ENCODE results near the gene EXD3.

DNA sequence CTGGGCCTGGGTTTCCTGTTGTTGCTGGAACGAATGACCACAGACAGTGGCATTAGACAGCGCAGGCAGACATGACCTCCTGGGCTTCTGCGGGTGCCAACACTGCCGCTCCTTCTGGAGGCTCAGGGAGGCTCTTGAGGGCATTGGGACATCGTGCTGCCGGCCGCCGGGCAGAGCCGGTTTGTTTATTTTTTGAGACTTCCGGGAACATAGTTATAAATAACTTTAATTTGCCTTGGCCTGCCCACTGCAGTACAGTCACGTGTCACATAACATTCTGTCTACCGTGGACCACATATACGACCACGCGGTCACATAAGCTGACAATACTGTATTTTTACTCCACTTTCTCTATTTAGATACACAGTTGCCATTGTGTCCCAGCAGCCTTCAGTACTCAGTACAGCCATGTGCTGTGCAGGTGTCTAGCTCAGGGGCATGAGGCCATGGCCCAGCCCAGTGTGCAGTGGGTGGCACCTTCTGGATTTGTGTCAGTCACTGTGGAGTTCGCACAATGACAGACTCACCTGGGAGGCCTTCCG is 153.7 kb downstream of the EXD3 start:
- TF ChIP-seq, protein P1, sequence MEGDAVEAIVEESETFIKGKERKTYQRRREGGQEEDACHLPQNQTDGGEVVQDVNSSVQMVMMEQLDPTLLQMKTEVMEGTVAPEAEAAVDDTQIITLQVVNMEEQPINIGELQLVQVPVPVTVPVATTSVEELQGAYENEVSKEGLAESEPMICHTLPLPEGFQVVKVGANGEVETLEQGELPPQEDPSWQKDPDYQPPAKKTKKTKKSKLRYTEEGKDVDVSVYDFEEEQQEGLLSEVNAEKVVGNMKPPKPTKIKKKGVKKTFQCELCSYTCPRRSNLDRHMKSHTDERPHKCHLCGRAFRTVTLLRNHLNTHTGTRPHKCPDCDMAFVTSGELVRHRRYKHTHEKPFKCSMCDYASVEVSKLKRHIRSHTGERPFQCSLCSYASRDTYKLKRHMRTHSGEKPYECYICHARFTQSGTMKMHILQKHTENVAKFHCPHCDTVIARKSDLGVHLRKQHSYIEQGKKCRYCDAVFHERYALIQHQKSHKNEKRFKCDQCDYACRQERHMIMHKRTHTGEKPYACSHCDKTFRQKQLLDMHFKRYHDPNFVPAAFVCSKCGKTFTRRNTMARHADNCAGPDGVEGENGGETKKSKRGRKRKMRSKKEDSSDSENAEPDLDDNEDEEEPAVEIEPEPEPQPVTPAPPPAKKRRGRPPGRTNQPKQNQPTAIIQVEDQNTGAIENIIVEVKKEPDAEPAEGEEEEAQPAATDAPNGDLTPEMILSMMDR (IDR thresholded peaks at IDR 0.05) = no peak
- TF ChIP-seq RAD21 (IDR thresholded peaks at IDR 0.05; ENCODE audit: low read length) = no peak
- no peak for TF ChIP-seq TEAD4 (IDR thresholded peaks at IDR 0.05; ENCODE audit: borderline replicate concordance, insufficient read depth)
- TF ChIP-seq, protein P2, sequence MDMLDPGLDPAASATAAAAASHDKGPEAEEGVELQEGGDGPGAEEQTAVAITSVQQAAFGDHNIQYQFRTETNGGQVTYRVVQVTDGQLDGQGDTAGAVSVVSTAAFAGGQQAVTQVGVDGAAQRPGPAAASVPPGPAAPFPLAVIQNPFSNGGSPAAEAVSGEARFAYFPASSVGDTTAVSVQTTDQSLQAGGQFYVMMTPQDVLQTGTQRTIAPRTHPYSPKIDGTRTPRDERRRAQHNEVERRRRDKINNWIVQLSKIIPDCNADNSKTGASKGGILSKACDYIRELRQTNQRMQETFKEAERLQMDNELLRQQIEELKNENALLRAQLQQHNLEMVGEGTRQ (IDR thresholded peaks at IDR 0.05; ENCODE audit: borderline replicate concordance, low read depth, low read length) = no peak
- TF ChIP-seq, protein P3, sequence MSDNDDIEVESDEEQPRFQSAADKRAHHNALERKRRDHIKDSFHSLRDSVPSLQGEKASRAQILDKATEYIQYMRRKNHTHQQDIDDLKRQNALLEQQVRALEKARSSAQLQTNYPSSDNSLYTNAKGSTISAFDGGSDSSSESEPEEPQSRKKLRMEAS (IDR thresholded peaks at IDR 0.05; ENCODE audit: low read depth) = no peak
- no peak for TF ChIP-seq ELF1 (IDR thresholded peaks at IDR 0.05)
- TF ChIP-seq RXRA (IDR thresholded peaks at IDR 0.05; ENCODE audit: borderline replicate concordance, low read depth) = no peak

Data from SK-N-SH (cell line).